Epithelial cell of esophagus (primary cell): ENCODE measurements around the gene PDCD10.

Source experiments
- DNase-seq: peaks from one replicate; pipeline ENCODE4 v3.0.0; 2010; ENCODE audit warnings: low read depth
- H3K4me3 ChIP-seq: 2 replicates; pipeline ENCODE4 v1.5.1; 2011; ENCODE audit warnings: mild to moderate bottlenecking, low read length, control low read depth
- CTCF ChIP-seq: IDR thresholded peaks from 2 replicates; pipeline ENCODE4 v1.5.1; 2011; ENCODE audit warnings: low read depth, mild to moderate bottlenecking, low read length, control low read depth, inconsistent platforms; ENCODE audit not compliant: insufficient read depth; ENCODE audit errors: missing control alignments

Gene PDCD10

DNA sequence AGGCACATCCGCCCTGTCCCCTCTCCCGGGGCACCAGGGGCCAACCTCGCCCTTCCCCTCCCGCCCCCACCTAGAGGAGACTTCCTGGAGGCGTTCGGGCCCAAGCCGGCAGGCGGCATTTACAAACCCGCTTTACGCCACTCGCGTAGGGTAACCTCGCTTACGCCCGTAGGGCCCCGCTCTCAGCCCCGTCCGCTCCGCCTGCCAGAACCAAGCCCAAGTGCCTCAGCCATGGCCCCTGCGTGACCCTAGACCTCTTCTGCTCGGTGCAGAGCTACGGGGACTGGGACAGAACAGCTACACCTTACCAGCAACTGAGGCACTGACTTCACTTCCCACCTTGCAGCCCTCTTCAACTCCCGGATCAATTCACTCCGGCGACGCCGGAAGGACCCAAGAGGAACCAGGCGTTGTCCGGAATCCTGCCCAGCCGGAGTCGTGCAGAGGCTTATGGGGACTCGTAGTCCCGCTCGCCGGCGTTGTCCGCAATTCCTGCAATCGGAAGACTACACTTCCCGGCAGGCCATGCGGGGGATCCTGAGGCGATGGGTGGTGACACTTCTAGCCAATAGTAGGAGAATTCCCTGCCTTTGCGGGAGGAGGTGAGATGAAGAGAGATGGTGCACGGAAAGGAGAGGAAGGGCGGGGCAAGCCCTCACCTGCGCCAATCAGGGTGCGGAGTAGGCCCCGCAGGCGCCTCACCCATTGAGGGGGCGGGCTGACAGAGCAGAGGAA is at the start of gene PDCD10:
PDCD10 (minus strand) TSS at position 395 of the 735 bp plus-strand sequence. CDS start 14,735 bp downstream, outside the sequence.
- peak; percentile 3 for TF ChIP-seq CTCF
- peak; percentile 100 for DNase-seq
- peak within 1 kb of the TSS; percentile 94 for H3K4me3 ChIP-seq

DNA sequence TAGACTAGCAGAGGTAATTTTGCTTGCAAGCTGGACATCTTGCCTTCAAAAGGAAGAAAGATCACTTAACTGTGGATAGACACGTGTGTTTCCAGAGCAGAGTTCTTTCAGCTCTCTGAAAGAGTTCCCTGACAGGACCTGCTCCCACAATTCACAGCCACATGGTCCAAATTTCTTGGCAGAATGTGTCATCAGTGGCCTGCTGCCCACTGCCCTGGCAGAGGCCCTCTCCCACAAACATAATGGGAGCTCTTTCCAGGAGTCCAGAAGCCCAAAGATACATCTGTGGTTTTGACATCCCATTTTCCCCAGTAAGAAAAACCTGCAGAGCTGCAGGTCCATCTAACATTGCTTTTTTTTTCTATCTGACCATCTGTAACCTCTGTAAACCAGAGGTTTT is 49.1 kb upstream of the PDCD10 start:
- TF ChIP-seq CTCF = no peak
- H3K4me3 ChIP-seq = no peak overlapping the region
- DNase-seq = no peak

DNA sequence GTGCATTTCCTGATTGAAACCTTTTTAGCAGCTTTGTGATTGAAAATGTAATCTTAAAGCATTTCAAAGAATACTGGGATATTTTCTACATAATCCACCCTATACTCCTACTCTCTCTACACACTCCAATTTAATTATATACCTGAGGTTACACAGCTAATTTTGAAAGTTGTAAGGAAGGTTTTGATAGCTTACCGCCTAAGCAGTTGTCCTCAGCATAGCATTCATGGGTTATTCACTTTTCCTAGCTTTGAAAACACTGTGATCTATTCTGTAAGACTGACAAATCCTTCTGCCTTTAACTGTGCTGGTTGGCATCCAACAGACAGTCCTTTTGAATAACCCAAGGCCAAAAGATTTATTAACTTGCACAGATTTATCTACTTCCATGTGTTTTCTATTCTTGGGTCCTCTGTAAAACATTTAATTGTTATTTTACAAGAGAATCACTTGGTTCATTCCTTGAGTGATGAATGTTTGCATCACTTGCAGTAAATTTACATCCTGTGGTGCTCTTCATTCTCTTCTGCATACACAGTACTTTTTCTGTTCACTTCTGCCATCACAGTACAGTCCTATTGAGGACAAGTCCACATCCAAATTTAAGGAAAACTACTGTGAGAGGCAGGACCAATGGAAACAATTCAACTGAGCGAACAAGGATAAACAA is 45.7 kb upstream of the PDCD10 start:
- no peak overlapping the region for H3K4me3 ChIP-seq
- no peak for TF ChIP-seq CTCF
- no peak for DNase-seq

DNA sequence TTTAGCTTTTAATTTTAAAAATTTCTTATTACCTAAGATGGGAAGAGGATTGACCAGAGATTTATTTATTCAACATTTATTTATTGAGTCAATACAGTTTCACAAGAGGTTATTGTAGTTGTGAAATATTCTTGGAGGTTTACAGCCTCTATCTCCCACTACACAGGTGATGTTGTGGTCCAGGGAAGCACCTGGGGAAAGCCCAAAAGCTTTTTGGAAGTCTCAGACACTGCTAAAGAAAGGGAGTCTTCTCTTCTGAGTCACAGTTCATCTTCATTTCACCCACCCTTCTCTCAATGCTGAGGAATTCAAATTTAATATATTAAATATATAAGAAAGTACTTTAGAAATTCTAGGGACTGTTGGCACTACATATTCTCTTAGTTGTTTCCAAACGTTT is 42.7 kb upstream of the PDCD10 start:
- no peak overlapping the region for H3K4me3 ChIP-seq
- TF ChIP-seq CTCF = no peak
- no peak for DNase-seq

DNA sequence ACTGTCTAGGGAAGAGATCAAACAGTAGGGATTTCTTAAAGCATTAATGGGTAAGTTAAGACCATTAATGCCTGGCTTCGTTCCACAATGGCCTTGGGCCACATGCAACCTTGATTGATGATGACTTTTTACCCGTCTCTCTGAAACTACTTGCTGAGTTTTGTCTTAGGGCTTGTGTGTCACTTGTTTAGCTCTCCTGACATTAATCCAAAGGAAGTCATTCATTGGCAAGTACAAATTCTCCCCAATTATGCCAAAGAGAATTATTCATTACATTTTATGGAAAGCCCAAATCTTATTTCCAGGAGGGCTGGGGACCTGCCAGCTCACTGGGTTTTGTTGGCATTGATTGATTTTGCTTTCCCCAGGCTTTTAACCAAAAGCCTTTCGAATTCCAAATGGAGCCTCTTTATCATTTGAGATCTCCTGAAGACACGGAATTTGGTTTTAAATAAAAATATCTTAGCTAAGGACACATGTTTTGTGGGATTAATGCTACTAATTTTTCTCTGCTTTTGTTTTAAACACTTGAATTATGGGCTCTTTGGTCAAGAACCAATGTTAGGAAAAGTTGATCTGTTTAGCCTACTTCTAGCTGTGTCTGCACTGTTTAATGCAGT is 41.5 kb upstream of the PDCD10 start:
- no peak for TF ChIP-seq CTCF
- no peak overlapping the region for H3K4me3 ChIP-seq
- no peak for DNase-seq

DNA sequence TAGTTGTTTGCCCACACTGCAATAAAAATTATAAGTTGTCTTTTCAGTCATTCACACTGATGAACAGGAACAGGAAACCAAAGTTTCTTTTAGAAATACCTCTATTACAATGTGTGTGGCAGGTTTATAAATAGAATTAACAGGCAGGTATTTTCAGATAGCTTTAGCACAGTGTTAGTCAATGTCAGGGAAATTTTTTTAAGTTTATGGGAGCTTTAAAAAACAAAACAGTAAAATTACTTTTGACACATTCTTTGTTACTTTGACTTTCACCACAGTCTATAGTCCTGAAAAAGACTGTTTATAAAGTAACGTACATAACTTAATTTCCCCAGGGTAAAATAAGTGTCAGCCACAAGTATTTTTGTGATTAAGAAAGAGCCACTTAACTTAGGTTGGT is 38.9 kb upstream of the PDCD10 start:
- H3K4me3 ChIP-seq = no peak overlapping the region
- TF ChIP-seq CTCF = no peak
- DNase-seq = no peak
